Peyer's patch (tissue), 4 donors: ENCODE data around the gene EDIL3. TPM values are rescaled to one million over a fixed set of nuclear protein-coding genes. Genes with fewer than 3 reads are reported as not detected.

ENCODE experiments used
- DNase-seq, 3 donors: peaks; one replicate each; pipeline ENCODE4 v3.0.0-alpha.2; 2017 to 2019
- H3K27ac ChIP-seq, 4 donors: fragments of 200-600 bp; sonication (generic); one replicate each; pipeline ENCODE4 v1.5.1; 2016 to 2019
- H3K27me3 ChIP-seq, 2 donors: fragments of 200-600 bp; sonication (generic); one replicate each; pipeline ENCODE4 v1.5.1; 2019
- H3K36me3 ChIP-seq, 3 donors: fragments of 200-600 bp; sonication (generic); one replicate each; pipeline ENCODE4 v1.5.1; 2016 to 2019
- H3K4me1 ChIP-seq, 4 donors: fragments of 200-600 bp; sonication (generic); one replicate each; pipeline ENCODE4 v1.5.1; 2016 to 2019
- H3K4me3 ChIP-seq, 4 donors: fragments of 200-600 bp; sonication (generic); 1 replicate in 3 of 4; 2 replicates in 1 of 4; pipeline ENCODE4 v1.5.1; 2016 to 2019; ENCODE audit warnings: mild to moderate bottlenecking in 1 of 4
- H3K9me3 ChIP-seq, 4 donors: fragments of 200-600 bp; sonication (generic); one replicate each; pipeline ENCODE4 v1.5.1; 2016 to 2019; ENCODE audit warnings: mild to moderate bottlenecking in 1 of 4
- CTCF ChIP-seq, 6 experiments: fragments of 450-650 bp in 4 of 6; fragments of 200-600 bp in 2 of 6; sonication (generic) in 1 of 6; IDR thresholded peaks; one replicate each; pipeline ENCODE4 v1.5.1; 2017 to 2019; ENCODE audit warnings: antibody characterized with exemption in 6 of 6, mild to moderate bottlenecking in 3 of 6, moderate library complexity in 1 of 6
- POLR2A ChIP-seq, 2 donors: fragments of 450-650 bp; IDR thresholded peaks; one replicate each; pipeline ENCODE4 v1.5.1; 2017; ENCODE audit warnings: antibody characterized with exemption in 2 of 2, mild to moderate bottlenecking in 2 of 2, moderate library complexity in 2 of 2
- total RNA-seq, 4 donors: library from RNA; depleted of rRNA; stranded (reverse); fragments of >200 nt; gene quantifications; one replicate each; pipeline ENCODE4 v1.1.0, GENCODE V29; 2016

The EDIL3 gene
- total RNA-seq, 4 donors from 2014 or later, result 6.0 to 18.2 (median 6.4) TPM

- TF ChIP-seq POLR2A (IDR thresholded peaks at IDR 0.05) (no peak), CTCF (IDR thresholded peaks at IDR 0.05) (no peak)
- Histone ChIP-seq H3K27ac (no peak overlapping the region), H3K27me3 (no peaks in the 10 kb centered on the region), H3K4me1 (no peaks in the 10 kb centered on the region), H3K36me3 (no peaks in the 10 kb centered on the region), H3K4me3 (no peak overlapping the region), H3K9me3 (no peaks in the 10 kb centered on the region)
- no peak for DNase-seq
Observed at GRCh38 chr5:83955916-83956315, 428.8 kb downstream of the EDIL3 start.

DNA sequence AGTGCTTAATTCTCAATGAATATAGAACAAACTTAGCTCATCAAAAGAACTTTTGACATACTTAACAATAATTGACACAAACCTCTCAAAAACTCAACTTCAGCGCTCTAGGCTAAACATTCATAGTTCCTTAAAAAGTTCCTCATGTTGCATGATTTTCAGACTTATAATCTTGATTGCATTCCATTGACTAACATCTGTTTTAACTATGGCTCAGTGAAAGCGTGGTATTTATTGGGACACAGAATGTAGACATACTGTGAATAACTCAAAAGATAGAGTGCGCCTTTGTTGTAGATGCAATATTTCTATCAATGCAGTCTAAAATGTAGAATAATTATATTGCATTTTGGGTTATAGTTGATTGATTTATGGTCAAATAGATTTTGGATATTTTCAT lies 436.9 kb downstream of the EDIL3 start:
- Histone ChIP-seq H3K4me1 (no peaks in the 10 kb centered on the region), H3K36me3 (no peaks in the 10 kb centered on the region), H3K4me3 (no peak overlapping the region), H3K27ac (no peak overlapping the region), H3K27me3 (no peaks in the 10 kb centered on the region), H3K9me3 (no peaks in the 10 kb centered on the region)
- no peak for DNase-seq
- no peak for TF ChIP-seq CTCF (IDR thresholded peaks at IDR 0.05)
- no peak for TF ChIP-seq POLR2A (IDR thresholded peaks at IDR 0.05)

- Histone ChIP-seq H3K9me3 (no peaks in the 10 kb centered on the region), H3K4me1 (no peaks in the 10 kb centered on the region), H3K36me3 (no peaks in the 10 kb centered on the region), H3K27me3 (no peaks in the 10 kb centered on the region), H3K4me3 (no peak overlapping the region), H3K27ac (no peak overlapping the region)
- no peak for DNase-seq
- TF ChIP-seq POLR2A (IDR thresholded peaks at IDR 0.05) (no peak), CTCF (IDR thresholded peaks at IDR 0.05) (no peak)
Observed at GRCh38 chr5:83946516-83946915, 438.2 kb downstream of the EDIL3 start.

DNA sequence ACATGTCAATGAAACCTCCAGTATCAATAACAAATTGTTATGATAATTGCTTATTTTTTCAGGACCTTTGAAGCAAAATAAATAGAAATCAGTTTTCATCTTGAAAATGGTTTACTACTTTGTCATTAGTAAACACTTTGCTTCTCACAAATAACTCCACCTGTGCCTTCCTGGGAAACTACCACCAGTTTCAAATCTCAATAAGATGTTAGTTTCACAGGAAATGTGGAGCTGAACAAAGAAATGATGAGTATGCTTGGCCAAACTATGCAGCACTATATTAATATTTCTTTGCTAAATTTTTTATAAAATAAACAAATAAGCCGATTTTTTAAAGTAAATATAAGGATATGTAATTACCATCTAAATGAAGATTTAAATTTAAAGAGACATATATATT lies 442.5 kb downstream of the EDIL3 start:
- no peak for DNase-seq

DNA sequence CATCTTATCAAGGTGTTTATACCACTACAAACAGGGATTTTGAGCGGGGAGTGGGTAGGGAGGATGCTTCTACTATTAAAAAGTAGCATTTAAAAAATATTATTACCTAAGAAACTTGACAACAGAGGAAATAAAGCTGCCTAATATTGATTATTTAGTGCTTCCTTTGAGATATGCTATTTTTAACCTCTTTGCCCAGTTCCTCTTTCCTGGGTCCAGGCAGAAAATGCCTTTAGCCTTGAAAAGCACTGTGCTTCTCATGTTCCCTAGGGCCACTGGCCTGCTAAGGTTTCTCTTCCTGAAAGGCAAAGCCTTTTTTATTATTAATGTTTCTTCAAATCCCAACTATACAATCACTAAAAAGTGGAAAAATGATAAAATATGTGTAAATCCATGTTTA lies 446.8 kb downstream of the EDIL3 start:
- H3K36me3 ChIP-seq, result no peaks in the 10 kb centered on the region
- DNase-seq, result no peak

More for the DNA sequence above, 442.5 kb downstream of the EDIL3 start:
- Histone ChIP-seq H3K4me3 (no peak overlapping the region), H3K36me3 (no peaks in the 10 kb centered on the region), H3K4me1 (no peaks in the 10 kb centered on the region), H3K9me3 (no peaks in the 10 kb centered on the region), H3K27me3 (no peaks in the 10 kb centered on the region), H3K27ac (no peak overlapping the region)
- TF ChIP-seq CTCF (IDR thresholded peaks at IDR 0.05) (no peak), POLR2A (IDR thresholded peaks at IDR 0.05) (no peak)

More for the DNA sequence above, 446.8 kb downstream of the EDIL3 start:
- no peak for TF ChIP-seq CTCF (IDR thresholded peaks at IDR 0.05)
- no peak for TF ChIP-seq POLR2A (IDR thresholded peaks at IDR 0.05)
- Histone ChIP-seq H3K9me3 (no peaks in the 10 kb centered on the region), H3K27ac (no peak overlapping the region), H3K4me3 (no peak overlapping the region), H3K27me3 (no peaks in the 10 kb centered on the region), H3K4me1 (no peaks in the 10 kb centered on the region)
